Stimulated activated CD4-positive, alpha-beta T cell treated with anti-CD3 and anti-CD28 coated beads, Interleukin-4, amount 100 ng/mL, for 1 hour (primary cell): ENCODE results near the gene DQX1.

Experiments used
- DNase-seq: peaks from one replicate; pipeline ENCODE4 v3.0.0-alpha.2; 2020

Gene DQX1

GRCh38 chr2:74530239-74531187 is 4.5 kb upstream of the DQX1 start:
- peak; percentile 46 for DNase-seq

- peak; percentile 88 for DNase-seq
Measured at GRCh38 chr2:74529357-74530238, 3.6 kb upstream of the DQX1 start, which contains the start of the genes AUP1 and HTRA2. Gene AUP1, minus strand, starts transcription at chr2:74529706. Its CDS starts 77 bp downstream, at chr2:74529629. Gene HTRA2, plus strand, starts transcription at chr2:74529933. Its CDS starts 74 bp downstream, at chr2:74530007.

- DNase-seq, result peak; percentile 32
Measured at GRCh38 chr2:74528600-74529356, 2.7 kb upstream of the DQX1 start.

- no peak for DNase-seq
Measured at GRCh38 chr2:74527741-74528140, 1.7 kb upstream of the DQX1 start.

GRCh38 chr2:74526649-74527230 is 709 bp upstream of the DQX1 start:
- no peak for DNase-seq

- DNase-seq, result no peak
Measured at GRCh38 chr2:74524955-74525716, 895 bp downstream of the DQX1 start.

GRCh38 chr2:74524005-74524404 is 2.0 kb downstream of the DQX1 start:
- no peak for DNase-seq

DNA sequence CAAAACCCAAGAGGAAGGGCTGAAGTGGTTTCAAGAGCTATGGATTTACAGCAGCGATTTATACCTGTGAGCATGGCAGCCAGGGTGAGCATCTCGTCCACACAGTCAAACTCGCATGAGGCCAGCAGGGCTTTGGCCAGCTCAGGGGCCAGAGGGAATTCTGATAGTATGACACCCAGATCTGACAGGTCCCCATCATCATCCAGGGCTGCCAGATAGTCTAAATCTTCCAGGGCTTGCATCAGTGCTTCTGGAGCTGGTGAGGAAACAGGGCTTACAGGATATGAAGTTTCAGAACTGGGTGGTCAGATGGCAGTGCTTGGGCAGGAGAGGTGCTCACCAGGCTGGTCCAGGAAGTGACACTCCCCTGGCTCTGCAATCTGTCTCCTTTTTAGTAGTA is 3.5 kb downstream of the DQX1 start:
- no peak for DNase-seq

- DNase-seq, result no peak
Measured at GRCh38 chr2:74516650-74517049, 9.4 kb downstream of the DQX1 start.

DNA sequence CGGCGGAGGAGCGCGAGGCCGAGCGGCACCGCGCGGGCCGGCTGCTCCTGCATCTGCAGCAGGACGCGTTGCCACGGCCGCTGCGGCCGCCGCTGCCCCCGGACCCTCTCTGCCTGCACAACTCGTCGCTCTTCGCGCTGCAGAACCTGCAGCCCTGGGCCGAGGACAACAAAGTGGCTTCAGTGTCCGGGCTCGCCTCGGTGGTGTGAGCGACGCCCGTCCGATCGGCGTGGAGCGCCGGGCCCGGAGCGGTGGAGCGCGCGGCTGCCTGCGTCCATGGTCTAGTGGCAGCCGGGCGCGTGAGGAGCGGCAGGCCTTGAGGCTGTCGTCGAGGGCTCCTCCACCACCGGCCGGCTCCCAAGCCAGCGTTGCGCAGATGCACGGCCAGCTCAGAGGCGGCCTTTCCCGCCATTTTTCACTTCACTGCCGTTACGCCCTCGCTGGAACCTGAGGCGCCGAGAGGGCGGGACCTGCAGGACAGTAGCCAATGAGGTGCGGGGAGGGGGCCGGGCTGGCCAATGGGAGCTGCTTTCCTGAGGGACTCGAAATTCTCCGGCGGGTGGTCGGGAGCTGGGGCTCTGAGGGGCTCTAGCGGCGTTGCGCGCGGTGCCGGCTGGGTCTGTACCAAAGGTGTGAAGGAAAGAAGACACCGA is 9.9 kb downstream of the DQX1 start:
- peak; percentile 82 for DNase-seq

DNA sequence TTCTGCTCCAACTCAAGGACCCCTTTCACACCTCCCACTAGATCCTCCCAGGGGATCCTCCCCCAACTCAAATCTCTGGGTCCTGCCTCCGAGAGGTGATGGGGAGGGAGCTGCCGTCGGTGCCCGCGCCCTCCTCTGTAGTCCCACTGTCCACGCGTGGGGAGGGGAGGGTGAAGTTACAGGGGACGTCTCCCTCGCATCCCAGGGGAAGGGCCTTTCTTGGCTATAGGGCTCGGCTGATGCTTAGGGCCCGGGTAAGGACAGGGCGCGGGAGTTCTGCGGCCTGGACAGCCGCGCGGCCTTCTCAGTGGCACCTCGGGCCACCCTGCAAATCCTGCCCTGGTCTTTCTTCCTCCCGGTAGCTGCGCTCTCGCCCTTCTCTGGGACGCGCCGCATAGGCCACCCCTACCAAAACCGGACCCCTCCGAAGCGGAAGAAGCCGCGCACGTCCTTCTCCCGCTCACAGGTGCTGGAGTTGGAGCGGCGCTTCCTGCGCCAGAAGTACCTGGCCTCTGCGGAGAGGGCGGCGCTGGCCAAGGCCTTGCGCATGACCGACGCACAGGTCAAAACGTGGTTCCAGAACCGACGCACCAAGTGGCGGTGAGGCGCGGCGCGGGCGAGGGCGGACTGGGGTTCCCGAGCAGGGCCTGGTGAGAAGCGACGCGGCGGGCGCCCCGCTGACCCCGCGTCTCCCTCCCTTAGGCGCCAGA is 10.6 kb downstream of the DQX1 start:
- no peak for DNase-seq

- DNase-seq, result no peak
Measured at GRCh38 chr2:74514368-74515270, 11.4 kb downstream of the DQX1 start, which contains the start of gene TLX2. Gene TLX2, plus strand, starts transcription at chr2:74514450. Its CDS starts 357 bp downstream, at chr2:74514807.

- peak; percentile 37 for DNase-seq
Measured at GRCh38 chr2:74513605-74514367, 12.2 kb downstream of the DQX1 start.

- no peak for DNase-seq
Measured at GRCh38 chr2:74512744-74513604, 13.1 kb downstream of the DQX1 start.

GRCh38 chr2:74511104-74511989 is 14.7 kb downstream of the DQX1 start:
- DNase-seq, result no peak

DNA sequence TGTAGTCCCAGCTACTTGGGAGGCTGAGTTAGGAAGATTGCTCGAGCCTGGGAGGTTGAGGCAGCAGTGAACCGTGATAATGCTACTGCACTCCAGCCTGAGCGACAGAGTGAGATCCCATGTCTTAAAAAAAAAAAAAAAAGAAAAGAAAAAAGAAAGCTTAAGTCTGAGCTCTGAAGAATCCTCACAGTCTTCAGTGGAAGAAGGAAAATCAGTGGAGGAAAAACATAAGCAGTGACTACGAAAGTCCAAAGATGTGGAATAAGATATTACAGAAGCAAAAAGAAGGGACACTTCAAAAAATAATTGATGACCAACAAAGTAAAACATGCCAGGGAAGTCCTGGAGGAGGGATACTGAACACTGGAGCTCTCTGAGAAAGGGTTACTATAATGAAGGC is 15.8 kb downstream of the DQX1 start:
- DNase-seq, result no peak
